GM19438 (cell line): Measurements from ENCODE around the gene ACBD7.

Experiments
- ATAC-seq: cut with Tn5 transposase; IDR thresholded peaks from one replicate; pipeline ENCODE4 v1.9.1; 2021; ENCODE audit warnings: low read depth; ENCODE audit not compliant: unreplicated experiment

The ACBD7 gene

GRCh38 chr10:15027741-15028140, 60.8 kb downstream of the ACBD7 start:
- ATAC-seq = no peak
